NCI-H146 treated with DMSO at 0.1 percent for 48 hours (cell line): ENCODE results near the gene CPNE6.
"Not testable (repeated sequence)": the region's sequence is repeated elsewhere in the genome, so short reads cannot be mapped to it uniquely, and the experiment has no call there.

Source experiments
- DNase-seq: peaks from one replicate; lab custom pipeline; 2025; ENCODE audit not compliant: unreplicated experiment; lab: John Stamatoyannopoulos, UW

CPNE6 gene

GRCh38 chr14:24102357-24103048 is 31.1 kb downstream of the CPNE6 start:
- no peak for DNase-seq

- no peak for DNase-seq
Observed at GRCh38 chr14:24103451-24103850, 32.1 kb downstream of the CPNE6 start.

GRCh38 chr14:24105609-24106239 is 34.4 kb downstream of the CPNE6 start:
- not testable (repeated sequence) for DNase-seq

- DNase-seq, result no peak
Observed at GRCh38 chr14:24106672-24107271, 35.4 kb downstream of the CPNE6 start.

GRCh38 chr14:24108336-24108874 is 37.0 kb downstream of the CPNE6 start:
- no peak for DNase-seq

GRCh38 chr14:24110060-24110459 is 38.7 kb downstream of the CPNE6 start:
- no peak for DNase-seq

GRCh38 chr14:24110523-24110922 is 39.2 kb downstream of the CPNE6 start:
- DNase-seq, result no peak

- no peak for DNase-seq
Observed at GRCh38 chr14:24113379-24113800, 42.0 kb downstream of the CPNE6 start.

GRCh38 chr14:24113801-24114531 is 42.6 kb downstream of the CPNE6 start:
- peak; percentile 70 for DNase-seq

- peak; percentile 98 for DNase-seq
Observed at GRCh38 chr14:24114532-24115421, 43.4 kb downstream of the CPNE6 start, which contains the start of the genes DCAF11 and NRL. TSS of gene DCAF11 (plus strand) at chr14:24114777. CDS start at chr14:24115595, 818 bp downstream. TSS of gene NRL (minus strand) at chr14:24114949. CDS start at chr14:24082848, 32,101 bp downstream.

GRCh38 chr14:24115422-24116127 is 44.2 kb downstream of the CPNE6 start:
- DNase-seq, result no peak

GRCh38 chr14:24116128-24116814 is 44.9 kb downstream of the CPNE6 start:
- DNase-seq, result no peak

GRCh38 chr14:24117179-24117578 is 45.8 kb downstream of the CPNE6 start:
- no peak for DNase-seq

GRCh38 chr14:24119691-24120090 is 48.3 kb downstream of the CPNE6 start:
- DNase-seq, result no peak

- DNase-seq, result no peak
Observed at GRCh38 chr14:24121210-24121609, 49.8 kb downstream of the CPNE6 start.

GRCh38 chr14:24122416-24122815 is 51.1 kb downstream of the CPNE6 start:
- no peak for DNase-seq

- DNase-seq, result no peak
Observed at GRCh38 chr14:24122898-24123297, 51.5 kb downstream of the CPNE6 start.

- DNase-seq, result no peak
Observed at GRCh38 chr14:24123424-24124417, 52.4 kb downstream of the CPNE6 start.
